PC-9 (cell line): ENCODE measurements around the gene SLC25A21. TPM values are rescaled to one million over a fixed set of nuclear protein-coding genes. Genes with fewer than 3 reads are reported as not detected.
A peak's percentile ranks its signal among the peaks of the same experiment; 100 is the strongest.

ENCODE experiments used
- BruUV-seq: library from RNA; stranded (reverse); fragments of 400-500 nt; replicated peaks from 2 replicates; lab custom pipeline; 2021; lab: Mats Ljungman, UMichigan
- CTCF ChIA-PET: fragments of 300-600 bp; sonication (Branson Sonifier 250); formaldehyde crosslinking; loops from one replicate; lab custom pipeline; 2022; ENCODE audit warnings: antibody characterized with exemption; lab: Charles Lee
- POLR2A ChIA-PET: fragments of 300-600 bp; sonication (Branson Sonifier 250); formaldehyde crosslinking; loops from one replicate; lab custom pipeline; 2022; ENCODE audit warnings: antibody characterized with exemption; ENCODE audit not compliant: unreplicated experiment; lab: Charles Lee
- DNase-seq, 2 experiments: peaks; one replicate each; pipeline versions ENCODE4 v3.0.0 to v3.0.0-alpha.2; 2015 to 2022; ENCODE audit warnings: mixed read lengths in 1 of 2
- H2AFZ ChIP-seq: fragments of 200-600 bp; sonication (generic); 2 replicates; pipeline ENCODE4 v1.8.1; 2017; ENCODE audit warnings: antibody characterized with exemption
- H3F3A ChIP-seq: fragments of 200-600 bp; sonication (generic); 2 replicates; pipeline ENCODE4 v1.8.1; 2017; ENCODE audit warnings: antibody characterized with exemption, mild to moderate bottlenecking, low read depth; ENCODE audit not compliant: insufficient read depth
- H3K27ac ChIP-seq: fragments of 200-600 bp; sonication (generic); 2 replicates; pipeline ENCODE4 v1.6.1; 2016; ENCODE audit warnings: mixed run types
- H3K27me3 ChIP-seq: fragments of 200-600 bp; sonication (generic); 2 replicates; pipeline ENCODE4 v1.6.1; 2016; ENCODE audit warnings: low read depth, mixed run types; ENCODE audit not compliant: insufficient read depth
- H3K36me3 ChIP-seq: fragments of 200-600 bp; sonication (generic); 2 replicates; pipeline ENCODE4 v1.6.1; 2016; ENCODE audit warnings: low read depth, mixed run types
- H3K4me1 ChIP-seq: fragments of 200-600 bp; sonication (generic); replicated peaks from 2 replicates; pipeline ENCODE4 v1.6.1; 2016; ENCODE audit warnings: mixed run types; ENCODE audit not compliant: insufficient read depth
- H3K4me2 ChIP-seq: fragments of 200-600 bp; sonication (generic); 2 replicates; pipeline ENCODE4 v1.6.1; 2017; ENCODE audit warnings: mixed run types
- H3K4me3 ChIP-seq: fragments of 200-600 bp; sonication (generic); 2 replicates; pipeline ENCODE4 v1.6.1; 2016; ENCODE audit warnings: mixed run types
- H3K79me2 ChIP-seq: fragments of 200-600 bp; sonication (generic); 2 replicates; pipeline ENCODE4 v1.6.1; 2017; ENCODE audit warnings: low read depth, mixed run types
- H3K9me2 ChIP-seq: fragments of 200-600 bp; sonication (generic); 2 replicates; pipeline ENCODE4 v1.8.1; 2017; ENCODE audit warnings: mild to moderate bottlenecking; ENCODE audit not compliant: insufficient read depth
- H3K9me3 ChIP-seq: fragments of 200-600 bp; sonication (generic); 2 replicates; pipeline ENCODE4 v1.8.1; 2016; ENCODE audit warnings: low read depth; ENCODE audit not compliant: insufficient read depth
- H4K20me1 ChIP-seq: fragments of 200-600 bp; sonication (generic); 2 replicates; pipeline ENCODE4 v1.8.1; 2017; ENCODE audit not compliant: insufficient read depth
- CTCF ChIP-seq: fragments of 200-600 bp; sonication (generic); conservative IDR thresholded peaks from 2 replicates; pipeline ENCODE4 v1.6.1; 2017; ENCODE audit warnings: mixed run types, antibody characterized with exemption, mild to moderate bottlenecking, moderate library complexity
- EZH2 ChIP-seq: fragments of 200-600 bp; sonication (generic); IDR thresholded peaks from 2 replicates; pipeline ENCODE4 v1.8.0; 2017; ENCODE audit warnings: antibody characterized with exemption, low read depth
- intact Hi-C: fragments of 100-400 bp; cut with micrococcal nuclease; formaldehyde crosslinking; loops from one replicate; pipeline ENCODE4 v1.10.0; 2022; ENCODE audit not compliant: unreplicated experiment
- total RNA-seq: library from RNA; stranded (reverse); gene quantifications from 2 replicates; pipeline ENCODE4 v1.2.3, GENCODE V29; 2021

Gene SLC25A21
- total RNA-seq, 1 experiment from 2014 or later: 3.2 TPM

GRCh38 chr14:36997843-36998242 is 174.6 kb downstream of the SLC25A21 start:
- POLR2A ChIA-PET: no interaction called here
- H4K20me1 ChIP-seq: no peaks in the 10 kb centered on the region
- no peaks in the 10 kb centered on the region for H3F3A ChIP-seq
- H3K36me3 ChIP-seq: no peaks in the 10 kb centered on the region
- no peak for DNase-seq
- H3K9me2 ChIP-seq: no peaks in the 10 kb centered on the region
- H3K27ac ChIP-seq: no peak overlapping the region
- BruUV-seq: no TSS peak
- no peak overlapping the region for H2AFZ ChIP-seq
- no peaks in the 10 kb centered on the region for H3K79me2 ChIP-seq
- CTCF ChIA-PET: no interaction called here
- TF ChIP-seq CTCF: no peak
- TF ChIP-seq EZH2: no peak
- H3K27me3 ChIP-seq: no peaks in the 10 kb centered on the region
- H3K9me3 ChIP-seq: no peaks in the 10 kb centered on the region; the same call in 1 of the 2 replicates
- no peak overlapping the region for H3K4me3 ChIP-seq
- no peak overlapping the region for H3K4me2 ChIP-seq
- intact Hi-C loops: loop anchor here (2.0 kb wide), 1 partner anchor 23 kb away; no protein-coding TSS in a partner anchor
- peaks cover 19% of the 10 kb centered on the region for H3K4me1 ChIP-seq

GRCh38 chr14:36996857-36997590 is 175.4 kb downstream of the SLC25A21 start:
- BruUV-seq: TSS peak; percentile 82
- no peak for TF ChIP-seq EZH2
- no peak for TF ChIP-seq CTCF
- Histone ChIP-seq H3K4me2 (no peak overlapping the region; the same call in 1 of the 2 replicates), H3K9me2 (no peaks in the 10 kb centered on the region), H2AFZ (no peak overlapping the region), H3F3A (no peaks in the 10 kb centered on the region), H3K27me3 (no peaks in the 10 kb centered on the region), H3K4me3 (no peak overlapping the region), H3K4me1 (peaks cover 19% of the 10 kb centered on the region), H4K20me1 (no peaks in the 10 kb centered on the region), H3K79me2 (no peaks in the 10 kb centered on the region), H3K27ac (peak overlapping the region; percentile 63), H3K36me3 (no peaks in the 10 kb centered on the region), H3K9me3 (no peaks in the 10 kb centered on the region; the same call in 1 of the 2 replicates)
- POLR2A ChIA-PET: no interaction called here
- CTCF ChIA-PET: interaction anchor here (0.7 to 1.3 kb wide), 2 partner anchors 120 to 244 kb away, joined by 3 read pairs; no protein-coding TSS in a partner anchor
- intact Hi-C loops: loop anchor here (2.0 kb wide), 1 partner anchor 22 kb away; no protein-coding TSS in a partner anchor
- no peak for DNase-seq

GRCh38 chr14:36996133-36996856 is 176.1 kb downstream of the SLC25A21 start:
- no peak overlapping the region for H3K4me3 ChIP-seq
- TF ChIP-seq CTCF (no peak), EZH2 (no peak)
- intact Hi-C loops: loop anchor here (2.0 kb wide), 1 partner anchor 21 kb away; no protein-coding TSS in a partner anchor
- no TSS peak for BruUV-seq
- ChIA-PET POLR2A (no interaction called here), CTCF (interaction anchor here (0.6 to 1.3 kb wide), 3 partner anchors 121 to 349 kb away, joined by 3 to 4 read pairs (median 3); no protein-coding TSS in a partner anchor)
- peak; percentile 56 to 65 for DNase-seq
- H4K20me1 ChIP-seq: no peaks in the 10 kb centered on the region
- H2AFZ ChIP-seq: 0 out of 2 replicates have a peak overlapping the region, but pooled peaks have one; percentile 46
- H3K9me2 ChIP-seq: no peaks in the 10 kb centered on the region
- peak overlapping the region; percentile 63 for H3K27ac ChIP-seq
- no peaks in the 10 kb centered on the region for H3K79me2 ChIP-seq
- no peaks in the 10 kb centered on the region for H3K36me3 ChIP-seq
- peak overlapping the region; percentile 24 for H3K4me2 ChIP-seq
- peaks cover 19% of the 10 kb centered on the region for H3K4me1 ChIP-seq
- no peaks in the 10 kb centered on the region for H3K27me3 ChIP-seq
- H3F3A ChIP-seq: no peaks in the 10 kb centered on the region
- no peaks in the 10 kb centered on the region; the same call in 1 of the 2 replicates for H3K9me3 ChIP-seq
